Measurements from ENCODE around the gene SLC25A51.

The SLC25A51 gene

GRCh38 chr9:37903647-37904444 lies at the start of gene SLC25A51:
SLC25A51 (minus strand) TSS chr9:37904127; CDS start chr9:37888550, 15,577 bp downstream.
- peak; percentile 86 for DNase-seq (ENCODE audit: low read depth in 2 of 2)

GRCh38 chr9:37953206-37953774 lies 49.4 kb upstream of the SLC25A51 start:
- no peak for DNase-seq (ENCODE audit: low read depth in 2 of 2)

GRCh38 chr9:37952731-37953130 lies 48.8 kb upstream of the SLC25A51 start:
- no peak for DNase-seq (ENCODE audit: low read depth in 2 of 2)

GRCh38 chr9:37951671-37952449 lies 47.9 kb upstream of the SLC25A51 start:
- DNase-seq (ENCODE audit: low read depth in 2 of 2), result no peak

- DNase-seq (ENCODE audit: low read depth in 2 of 2), result no peak
Observed at GRCh38 chr9:37950561-37950960, 46.6 kb upstream of the SLC25A51 start.

- DNase-seq (ENCODE audit: low read depth in 2 of 2), result no peak
Observed at GRCh38 chr9:37949576-37949975, 45.6 kb upstream of the SLC25A51 start.

- DNase-seq (ENCODE audit: low read depth in 2 of 2), result no peak
Observed at GRCh38 chr9:37948417-37948980, 44.6 kb upstream of the SLC25A51 start.

GRCh38 chr9:37947977-37948376 lies 44.0 kb upstream of the SLC25A51 start:
- DNase-seq (ENCODE audit: low read depth in 2 of 2), result no peak

- no peak for DNase-seq (ENCODE audit: low read depth in 2 of 2)
Observed at GRCh38 chr9:37947471-37947870, 43.5 kb upstream of the SLC25A51 start.

GRCh38 chr9:37946971-37947370 lies 43.0 kb upstream of the SLC25A51 start:
- no peak for DNase-seq (ENCODE audit: low read depth in 2 of 2)

GRCh38 chr9:37946041-37946440 lies 42.1 kb upstream of the SLC25A51 start:
- DNase-seq (ENCODE audit: low read depth in 2 of 2), result no peak

GRCh38 chr9:37944671-37945481 lies 40.9 kb upstream of the SLC25A51 start:
- DNase-seq (ENCODE audit: low read depth in 2 of 2), result no peak

- DNase-seq (ENCODE audit: low read depth in 2 of 2), result no peak
Observed at GRCh38 chr9:37944266-37944650, 40.3 kb upstream of the SLC25A51 start.

- no peak for DNase-seq (ENCODE audit: low read depth in 2 of 2)
Observed at GRCh38 chr9:37943345-37944265, 39.7 kb upstream of the SLC25A51 start.

GRCh38 chr9:37942621-37943344 lies 38.9 kb upstream of the SLC25A51 start:
- DNase-seq (ENCODE audit: low read depth in 2 of 2), result no peak

- DNase-seq (ENCODE audit: low read depth in 2 of 2), result no peak
Observed at GRCh38 chr9:37941253-37941652, 37.3 kb upstream of the SLC25A51 start.

- DNase-seq (ENCODE audit: low read depth in 2 of 2), result no peak
Observed at GRCh38 chr9:37939575-37940095, 35.7 kb upstream of the SLC25A51 start.

GRCh38 chr9:37938121-37938891 lies 34.4 kb upstream of the SLC25A51 start:
- DNase-seq (ENCODE audit: low read depth in 2 of 2), result no peak

GRCh38 chr9:37937366-37937765 lies 33.4 kb upstream of the SLC25A51 start:
- no peak for DNase-seq (ENCODE audit: low read depth in 2 of 2)

Data from stimulated activated CD8-positive, alpha-beta memory T cell treated with anti-CD3 and anti-CD28 coated beads, Interleukin-15, amount 100 ng/mL, for 48 hours (primary cell).